Mononuclear cell (primary cell): Measurements from ENCODE around the gene GNG12. TPM values are rescaled to one million over a fixed set of nuclear protein-coding genes. Genes with fewer than 3 reads are reported as not detected.

ENCODE experiments used
- H3K27me3 ChIP-seq: 2 replicates; pipeline ENCODE4 v1.6.0; 2011; ENCODE audit warnings: low read length, control low read depth; ENCODE audit not compliant: insufficient read depth
- H3K4me1 ChIP-seq: 2 replicates; pipeline ENCODE4 v1.5.1; 2011; ENCODE audit warnings: mild to moderate bottlenecking, low read length, control low read depth; ENCODE audit not compliant: insufficient read depth
- H3K4me3 ChIP-seq: 2 replicates; pipeline ENCODE4 v1.5.1; 2011; ENCODE audit warnings: mild to moderate bottlenecking, low read length, moderate library complexity
- H3K9me3 ChIP-seq: 2 replicates; pipeline ENCODE4 v1.5.1; 2011; ENCODE audit warnings: low read depth, mild to moderate bottlenecking, control low read depth, low read length
- total RNA-seq: library from RNA; depleted of rRNA; stranded (reverse); fragments of >200 nt; gene quantifications from one replicate; pipeline ENCODE4 v1.2.3, GENCODE V29; 2012

Gene GNG12
- total RNA-seq: 0.21 TPM

DNA sequence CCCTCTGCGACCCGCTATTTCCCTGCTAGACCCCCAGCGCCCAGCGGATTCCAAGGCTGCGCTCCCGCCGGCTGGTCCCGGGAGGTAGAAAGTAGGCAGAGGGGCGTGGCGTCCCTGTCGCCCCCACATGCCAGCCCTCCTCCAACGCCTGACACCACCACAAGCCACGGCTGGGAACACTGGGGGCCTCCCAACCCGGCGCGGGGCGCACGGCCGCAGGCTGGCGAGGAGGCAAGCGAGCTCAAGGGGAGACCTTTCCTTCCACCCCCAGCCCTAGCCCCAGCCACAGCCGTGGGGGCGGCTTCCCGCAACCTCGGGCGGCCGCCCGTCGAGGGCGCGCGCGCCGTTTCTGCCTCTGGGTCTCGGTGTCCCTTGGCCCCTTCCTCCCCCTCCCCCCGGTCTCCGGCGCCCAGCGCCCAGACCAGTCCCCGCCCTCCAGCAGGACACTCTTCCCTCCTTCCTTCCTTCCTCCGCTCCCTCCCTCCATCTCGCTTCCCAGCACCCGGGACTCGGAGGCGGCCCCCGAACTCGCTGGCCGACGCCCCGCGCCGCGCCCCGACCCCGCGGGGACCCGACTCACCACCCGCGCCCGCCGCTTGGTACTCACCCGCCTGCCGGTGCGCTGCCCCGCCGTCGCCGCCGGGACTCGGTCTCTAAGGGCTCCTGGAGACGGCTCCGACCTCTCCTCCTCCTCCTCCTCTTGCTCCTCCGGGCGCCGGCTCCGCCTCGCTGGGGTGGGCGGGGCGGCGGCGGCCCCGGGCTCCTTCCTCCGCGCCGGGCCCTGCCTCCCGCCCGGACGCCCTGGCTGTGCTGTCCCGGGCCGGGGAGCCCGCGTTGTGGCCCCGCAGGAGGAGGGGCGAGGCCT, at the start of gene GNG12:
TSS of gene GNG12 (minus strand) at position 731 of the 865 bp plus-strand sequence. CDS start 125,781 bp downstream, outside the sequence.
- Histone ChIP-seq H3K9me3 (no peaks in the 10 kb centered on the region), H3K27me3 (peaks cover 78% of the 10 kb centered on the region), H3K4me3 (no peak within 1 kb of the TSS), H3K4me1 (peaks cover 22% of the 10 kb centered on the region)

DNA sequence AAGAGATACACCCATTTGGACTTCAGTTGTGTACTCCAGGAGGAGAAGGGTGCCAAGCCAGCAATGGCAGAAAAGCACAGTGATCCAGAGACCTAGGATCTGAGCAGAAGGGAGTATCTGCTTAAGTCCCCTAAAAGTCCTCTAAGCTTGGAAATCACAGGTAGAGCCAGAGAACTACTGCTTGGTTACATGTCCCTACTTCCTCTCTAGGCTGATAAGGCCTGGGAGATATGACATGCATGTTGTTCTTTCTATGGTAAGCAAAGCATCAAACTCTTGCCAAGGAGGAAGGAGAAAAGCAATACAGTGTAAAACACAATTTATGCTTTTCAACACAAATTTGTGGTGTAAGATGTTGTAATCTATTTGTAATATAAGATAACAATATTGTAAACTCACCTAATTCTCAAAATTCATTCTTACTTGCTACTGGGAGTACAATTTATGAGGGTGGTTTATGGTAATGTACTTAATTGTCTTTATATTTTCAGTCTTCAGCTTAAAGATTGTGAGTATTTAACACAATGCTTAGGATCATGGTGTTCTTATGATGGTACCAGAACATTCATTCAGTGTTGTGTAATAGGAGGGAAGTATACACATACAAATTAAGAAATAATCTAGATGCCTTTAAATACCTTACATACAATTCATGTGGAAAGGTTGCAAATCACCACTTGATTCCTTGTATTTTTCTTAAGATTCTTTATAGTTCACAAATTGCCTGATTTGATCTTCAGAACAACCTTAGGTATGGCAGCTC, 49.1 kb upstream of the GNG12 start:
- Histone ChIP-seq H3K9me3 (no peaks in the 10 kb centered on the region), H3K27me3 (no peaks in the 10 kb centered on the region), H3K4me3 (no peak overlapping the region), H3K4me1 (peaks cover 11% of the 10 kb centered on the region)

DNA sequence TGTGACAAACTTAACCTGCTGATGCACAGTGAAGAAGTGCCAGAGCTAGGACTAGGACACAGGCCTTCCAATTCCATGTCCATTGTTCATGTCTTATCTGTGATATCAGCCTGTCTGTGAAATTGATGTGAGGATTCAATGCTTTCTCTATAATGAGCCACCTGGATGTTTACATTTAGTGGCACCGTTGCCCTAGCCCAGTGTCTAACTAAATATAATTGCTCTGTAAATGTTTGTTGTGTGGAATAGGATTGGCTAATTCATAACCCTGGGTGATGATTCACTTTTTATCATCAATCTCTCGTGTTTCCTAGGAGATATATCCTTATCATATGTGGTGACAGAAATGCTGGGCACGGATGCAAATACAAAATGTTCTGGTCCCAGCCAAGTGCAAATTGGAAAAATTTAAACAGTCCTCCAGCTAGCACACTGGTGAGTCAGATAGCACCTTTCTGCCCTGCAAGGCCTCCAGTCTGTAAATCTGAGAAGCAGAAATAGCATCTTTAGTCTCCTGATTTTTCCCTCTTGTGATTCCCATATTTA, 46.9 kb upstream of the GNG12 start:
- no peaks in the 10 kb centered on the region for H3K4me1 ChIP-seq
- no peaks in the 10 kb centered on the region for H3K27me3 ChIP-seq
- no peaks in the 10 kb centered on the region for H3K9me3 ChIP-seq
- no peak overlapping the region for H3K4me3 ChIP-seq

DNA sequence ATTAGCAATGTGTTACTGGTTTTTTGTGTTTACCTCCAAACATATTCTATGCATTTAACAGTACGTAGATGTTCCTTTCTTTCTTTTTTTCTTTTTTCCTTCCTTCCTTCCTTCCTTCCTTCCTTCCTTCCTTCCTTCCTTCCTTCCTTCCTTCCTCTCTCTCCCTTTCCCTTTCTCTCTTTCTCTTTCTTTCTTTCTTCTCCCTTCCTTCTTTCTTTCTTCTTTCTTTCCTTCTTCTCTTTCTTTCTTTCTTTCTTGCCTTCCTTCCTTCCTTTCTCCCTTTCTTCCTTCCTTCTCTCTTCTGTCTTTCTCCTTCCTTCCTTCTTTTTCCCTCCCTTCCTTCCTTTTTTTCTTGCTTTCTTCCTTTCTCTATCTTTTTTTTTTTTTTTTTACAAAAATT, 46.2 kb upstream of the GNG12 start:
- H3K9me3 ChIP-seq: no peaks in the 10 kb centered on the region
- no peaks in the 10 kb centered on the region for H3K4me1 ChIP-seq
- H3K4me3 ChIP-seq: no peak overlapping the region
- H3K27me3 ChIP-seq: no peaks in the 10 kb centered on the region

DNA sequence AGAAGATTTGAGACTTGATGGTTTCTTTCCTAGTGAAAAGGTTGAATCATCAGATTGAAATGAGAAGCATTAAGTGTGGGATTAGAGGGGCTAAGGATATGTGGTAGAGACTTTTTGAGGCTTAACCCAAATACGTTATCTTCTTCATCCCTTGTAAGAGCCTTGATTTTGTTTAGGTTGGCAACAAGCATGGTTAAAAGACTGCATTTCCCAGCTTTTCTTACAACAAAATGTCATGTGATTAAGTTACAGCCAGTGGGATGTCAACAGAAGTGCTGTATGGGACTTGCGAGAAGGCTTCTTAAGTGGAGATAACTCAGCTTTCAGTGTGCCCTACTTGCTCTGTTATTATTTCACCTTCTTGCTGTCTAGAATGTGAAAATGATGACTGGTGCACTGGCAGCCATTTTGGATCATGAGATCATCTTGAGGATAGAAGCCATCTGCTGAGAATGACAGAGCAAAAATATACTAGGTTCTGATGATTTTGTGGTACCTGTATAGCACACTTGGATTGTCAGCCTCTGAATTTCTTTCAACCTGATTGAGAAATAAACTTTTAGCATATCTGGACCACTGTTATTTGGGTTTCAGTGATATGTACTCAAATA, 41.3 kb upstream of the GNG12 start:
- Histone ChIP-seq H3K4me3 (no peak overlapping the region), H3K27me3 (no peaks in the 10 kb centered on the region), H3K4me1 (no peaks in the 10 kb centered on the region), H3K9me3 (no peaks in the 10 kb centered on the region)

DNA sequence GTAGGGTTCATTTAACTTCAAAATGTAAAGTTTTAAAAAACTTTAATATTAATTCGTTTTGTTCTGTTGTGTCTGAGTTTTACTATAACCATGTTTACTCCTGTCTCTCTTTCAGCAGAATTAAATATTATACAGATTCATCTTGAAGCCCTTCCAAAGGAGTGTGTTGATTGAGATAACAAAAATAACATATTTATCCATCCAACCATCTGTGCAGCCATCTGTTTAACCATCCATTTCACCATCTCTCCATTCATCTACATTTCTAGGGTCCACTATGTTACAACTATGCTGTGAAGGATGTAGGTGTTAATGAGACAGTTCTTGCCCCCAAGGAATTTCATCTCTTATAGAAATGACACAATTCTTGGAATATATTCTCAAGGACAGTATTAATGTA, 36.0 kb upstream of the GNG12 start:
- no peaks in the 10 kb centered on the region for H3K27me3 ChIP-seq
- H3K4me3 ChIP-seq: no peak overlapping the region
- no peaks in the 10 kb centered on the region for H3K9me3 ChIP-seq
- no peaks in the 10 kb centered on the region for H3K4me1 ChIP-seq

DNA sequence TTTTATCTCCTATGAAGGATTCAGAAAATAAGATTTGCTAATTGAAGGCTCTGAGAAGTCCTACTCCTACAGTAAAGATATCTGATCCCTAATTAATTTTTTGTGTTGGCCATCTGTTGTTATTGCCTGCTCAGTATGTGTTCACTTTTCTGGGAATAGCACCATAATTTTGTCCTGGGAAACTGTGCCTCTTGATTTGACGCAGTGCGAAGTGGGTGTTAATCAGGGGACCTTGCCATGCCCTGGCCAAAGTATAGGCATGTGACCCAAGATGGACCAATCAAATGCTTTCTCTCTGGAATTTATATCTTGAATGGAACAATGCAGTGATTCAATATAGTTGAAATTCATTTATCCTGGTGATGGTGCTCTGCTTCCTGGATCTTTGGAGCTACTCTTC, 30.4 kb upstream of the GNG12 start:
- Histone ChIP-seq H3K27me3 (no peaks in the 10 kb centered on the region), H3K9me3 (no peaks in the 10 kb centered on the region), H3K4me1 (no peaks in the 10 kb centered on the region), H3K4me3 (no peak overlapping the region)

DNA sequence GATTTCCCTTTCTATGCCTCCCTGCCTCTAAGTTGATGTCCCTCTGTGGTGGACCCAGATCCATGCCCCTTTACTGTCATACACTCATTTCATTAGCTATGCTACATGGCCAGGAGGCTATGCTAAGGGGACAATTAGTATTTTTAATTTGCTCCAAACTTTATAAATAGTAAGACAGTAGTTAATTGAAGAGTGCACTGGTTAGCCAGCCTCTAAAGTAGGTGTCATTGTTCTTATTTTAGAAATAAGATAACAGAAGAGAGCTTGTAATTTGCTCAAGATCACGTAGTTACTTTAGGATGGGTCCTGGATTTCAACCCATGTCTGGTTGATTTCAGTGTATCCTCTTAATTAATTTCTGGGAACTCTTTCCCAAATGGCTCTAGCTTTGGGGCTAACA, 29.4 kb upstream of the GNG12 start:
- H3K27me3 ChIP-seq: no peaks in the 10 kb centered on the region
- no peaks in the 10 kb centered on the region for H3K4me1 ChIP-seq
- no peak overlapping the region for H3K4me3 ChIP-seq
- H3K9me3 ChIP-seq: no peaks in the 10 kb centered on the region

DNA sequence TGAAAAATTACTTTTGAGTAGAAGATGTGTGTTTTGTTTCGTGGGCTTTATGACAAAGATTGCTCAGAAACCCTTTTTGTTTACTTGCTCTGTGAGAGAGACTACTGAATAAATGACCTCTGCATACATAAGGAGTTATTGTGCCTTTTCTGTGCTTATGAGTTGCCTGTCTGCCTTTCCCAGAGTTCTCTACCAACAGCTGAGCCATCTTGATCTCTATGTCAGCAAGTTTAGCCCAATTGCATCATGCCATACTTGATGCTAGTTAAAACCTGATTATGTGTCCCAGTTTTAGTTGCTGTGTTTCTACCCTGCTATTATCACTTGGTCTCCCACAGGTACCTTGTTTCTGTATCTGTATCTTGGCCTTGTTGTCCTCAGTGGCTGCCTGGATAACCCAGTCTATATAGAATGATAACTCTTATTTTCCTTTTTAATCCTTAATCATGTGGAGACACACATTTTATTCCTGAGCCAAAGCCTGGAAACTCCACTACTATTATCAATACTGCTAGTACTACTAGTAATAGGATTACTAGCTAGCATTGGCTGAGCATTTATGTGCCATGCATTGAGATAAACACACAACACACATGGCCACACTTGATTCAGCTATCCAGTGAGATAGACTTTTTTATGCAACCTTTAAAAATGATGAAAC, 28.7 kb upstream of the GNG12 start:
- H3K27me3 ChIP-seq: no peaks in the 10 kb centered on the region

DNA sequence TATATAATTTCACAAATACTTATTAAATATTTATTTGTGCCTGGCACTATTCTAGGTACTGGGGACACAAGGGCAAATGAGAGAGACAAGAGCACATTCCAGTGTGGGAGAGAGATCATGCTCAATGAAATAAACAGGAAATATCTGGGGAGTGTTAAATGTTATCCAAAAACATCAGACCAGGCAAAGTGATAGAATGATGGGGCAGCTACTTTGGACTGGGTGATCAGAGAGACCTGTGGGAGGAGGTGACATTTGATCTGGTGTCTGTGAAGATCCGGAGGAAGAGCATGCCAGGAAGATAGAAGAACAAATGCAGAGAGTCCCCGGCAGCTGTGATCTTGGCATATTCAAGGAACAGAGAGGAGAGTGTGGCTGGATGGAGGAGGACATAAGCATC, 27.5 kb upstream of the GNG12 start:
- no peaks in the 10 kb centered on the region for H3K9me3 ChIP-seq
- H3K27me3 ChIP-seq: no peaks in the 10 kb centered on the region
- no peak overlapping the region for H3K4me3 ChIP-seq
- no peaks in the 10 kb centered on the region for H3K4me1 ChIP-seq

More for the DNA sequence above, 28.7 kb upstream of the GNG12 start:
- no peaks in the 10 kb centered on the region for H3K4me1 ChIP-seq
- no peak overlapping the region for H3K4me3 ChIP-seq
- H3K9me3 ChIP-seq: no peaks in the 10 kb centered on the region

DNA sequence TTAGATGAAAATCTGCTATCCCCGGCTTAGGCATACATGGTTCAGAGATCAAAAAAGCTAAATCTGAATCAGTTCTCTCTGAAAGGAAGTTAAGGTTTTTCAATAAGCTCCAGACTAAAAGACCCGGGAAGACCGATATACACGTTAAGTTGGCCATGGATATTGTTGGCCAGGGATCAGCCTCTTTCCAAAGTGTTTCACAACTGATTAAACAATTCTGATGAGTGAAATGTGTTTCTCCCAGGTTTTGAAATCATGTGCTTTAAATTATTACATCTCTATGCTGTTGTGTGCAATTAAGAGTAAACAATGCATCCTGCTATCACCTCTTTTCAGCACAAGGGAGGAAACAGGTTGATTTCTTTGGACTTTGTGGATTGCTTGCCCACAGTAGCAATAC, 23.7 kb upstream of the GNG12 start:
- Histone ChIP-seq H3K27me3 (no peaks in the 10 kb centered on the region), H3K4me3 (no peak overlapping the region), H3K9me3 (no peaks in the 10 kb centered on the region), H3K4me1 (no peaks in the 10 kb centered on the region)

DNA sequence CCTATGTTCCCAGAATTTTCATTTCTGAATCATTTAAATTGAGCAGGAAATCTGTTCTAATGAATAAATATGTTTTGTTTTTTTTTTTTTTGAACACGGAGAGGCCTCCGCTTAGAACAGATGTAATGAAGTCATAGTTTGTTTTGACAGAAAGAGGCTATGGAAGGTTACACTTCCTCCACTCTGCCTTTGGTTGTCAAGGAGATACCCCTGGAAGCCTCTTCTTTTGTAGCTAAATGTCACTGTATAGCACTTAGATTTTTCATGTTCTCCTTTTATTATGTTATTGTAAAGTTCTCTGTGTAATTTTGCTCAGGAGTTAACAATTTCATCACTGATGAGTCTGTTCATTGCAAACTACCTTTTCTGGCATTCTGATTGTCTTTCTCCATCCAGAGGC, 22.7 kb upstream of the GNG12 start:
- H3K4me1 ChIP-seq: no peaks in the 10 kb centered on the region

DNA sequence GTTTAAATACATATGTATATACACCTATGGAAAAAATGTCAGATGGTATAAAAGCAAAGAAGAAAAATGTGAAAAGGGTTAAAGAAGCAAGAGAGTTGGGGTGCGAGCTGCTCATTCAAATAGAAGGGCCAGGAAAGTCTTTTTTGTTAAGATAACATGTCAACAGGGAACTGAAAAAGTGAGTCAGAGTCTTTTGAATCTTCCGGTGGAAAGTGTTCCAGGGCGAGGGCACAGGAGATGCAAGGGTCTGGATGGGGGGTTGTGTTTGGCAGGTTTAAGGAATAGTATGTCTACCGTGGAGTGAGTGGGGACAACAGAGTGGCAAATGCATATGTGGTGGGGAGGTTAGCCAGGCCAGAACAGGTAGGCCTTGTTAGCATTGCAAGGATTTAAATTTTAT, 22.2 kb upstream of the GNG12 start:
- H3K9me3 ChIP-seq: no peaks in the 10 kb centered on the region
- no peaks in the 10 kb centered on the region for H3K27me3 ChIP-seq
- H3K4me3 ChIP-seq: no peak overlapping the region
- H3K4me1 ChIP-seq: no peaks in the 10 kb centered on the region

More for the DNA sequence above, 22.7 kb upstream of the GNG12 start:
- H3K9me3 ChIP-seq: no peaks in the 10 kb centered on the region
- no peaks in the 10 kb centered on the region for H3K27me3 ChIP-seq
- no peak overlapping the region for H3K4me3 ChIP-seq

DNA sequence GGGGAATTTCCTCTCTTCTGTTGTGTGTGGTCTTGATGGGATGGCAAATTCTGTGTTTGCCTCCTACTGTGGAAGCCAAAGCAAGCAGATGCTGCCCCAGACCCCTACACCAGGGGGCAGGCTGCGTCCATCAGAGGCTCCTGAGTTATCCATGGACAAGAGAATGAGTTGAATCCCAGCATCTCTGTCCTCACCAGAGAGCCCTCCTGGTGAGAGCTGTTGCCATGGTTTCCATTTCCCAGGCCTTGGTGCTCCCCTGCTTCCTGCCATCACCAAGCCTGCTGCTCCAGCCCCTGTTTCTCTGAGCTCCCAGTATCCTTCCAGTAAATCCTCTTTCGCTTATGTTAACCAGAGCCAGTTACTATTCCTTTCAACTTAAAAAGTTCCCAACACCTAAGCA, 20.4 kb upstream of the GNG12 start:
- Histone ChIP-seq H3K4me3 (no peak overlapping the region), H3K4me1 (no peaks in the 10 kb centered on the region), H3K27me3 (peaks cover 5% of the 10 kb centered on the region), H3K9me3 (no peaks in the 10 kb centered on the region)

DNA sequence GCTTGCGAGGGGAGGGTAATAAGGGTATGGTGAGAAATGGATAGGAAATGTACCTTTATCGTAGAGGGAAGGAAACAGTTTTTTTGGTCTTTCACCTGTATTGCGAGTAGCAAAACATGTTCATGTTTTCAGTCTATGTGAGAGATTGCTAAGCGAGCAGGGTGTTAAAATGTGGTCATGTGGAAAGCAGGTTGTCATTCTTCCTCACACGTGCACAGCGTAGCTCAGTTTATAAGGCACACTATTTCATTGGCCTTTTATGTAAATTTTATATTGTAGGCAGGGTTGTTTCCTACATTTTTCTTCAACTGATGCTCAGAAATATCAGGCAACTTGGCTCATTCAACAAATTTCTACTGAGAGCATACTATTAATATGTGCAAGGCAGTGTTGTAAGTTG, 18.5 kb upstream of the GNG12 start:
- H3K27me3 ChIP-seq: peaks cover 5% of the 10 kb centered on the region
- H3K4me1 ChIP-seq: no peaks in the 10 kb centered on the region
- H3K4me3 ChIP-seq: no peak overlapping the region
- H3K9me3 ChIP-seq: no peaks in the 10 kb centered on the region
